Lung (tissue), 12 donors: ENCODE data around the gene HNRNPA0. TPM values are rescaled to one million over a fixed set of nuclear protein-coding genes. Genes with fewer than 3 reads are reported as not detected.
"Not testable (repeated sequence)": the region's sequence is repeated elsewhere in the genome, so short reads cannot be mapped to it uniquely, and the experiment has no call there.

Experiments used
- ATAC-seq: fragments of 200-7000 bp; cut with Tn5 transposase; one replicate; pipeline ENCODE4 v1.9.1; 2020; ENCODE audit warnings: moderate number of reproducible peaks; ENCODE audit not compliant: insufficient read depth, low FRiP score
- DNase-seq, 3 donors: peaks; one replicate each; pipeline ENCODE4 v3.0.0-alpha.2; 2013 to 2017
- H3K27ac ChIP-seq, 2 donors: one replicate each; pipeline ENCODE4 v1.5.1; 2013; ENCODE audit warnings: mild to moderate bottlenecking in 2 of 2, moderate library complexity in 2 of 2, control low read depth in 1 of 2, inconsistent platforms in 1 of 2, low read depth in 1 of 2, low read length in 1 of 2
- H3K27me3 ChIP-seq, 3 donors: one replicate each; pipeline ENCODE4 v1.5.1; 2013; ENCODE audit warnings: low read length in 2 of 3; ENCODE audit not compliant: control insufficient read depth in 3 of 3, insufficient read depth in 3 of 3
- H3K36me3 ChIP-seq, 4 donors: one replicate each; pipeline ENCODE4 v1.5.1; 2013; ENCODE audit warnings: low read length in 4 of 4, mild to moderate bottlenecking in 1 of 4, moderate library complexity in 1 of 4; ENCODE audit not compliant: control insufficient read depth in 4 of 4, insufficient read depth in 4 of 4
- H3K4me1 ChIP-seq, 5 donors: one replicate each; pipeline ENCODE4 v1.5.1; 2013; ENCODE audit warnings: low read length in 5 of 5, mild to moderate bottlenecking in 2 of 5, moderate library complexity in 1 of 5; ENCODE audit not compliant: control insufficient read depth in 5 of 5, insufficient read depth in 5 of 5
- H3K4me3 ChIP-seq: one replicate; pipeline ENCODE4 v1.5.1; 2013; ENCODE audit warnings: mild to moderate bottlenecking, control low read depth, moderate library complexity
- H3K9ac ChIP-seq, 2 donors: one replicate each; pipeline ENCODE4 v1.5.1; 2013; ENCODE audit warnings: low read length in 2 of 2, control low read depth in 1 of 2; ENCODE audit not compliant: insufficient read depth in 1 of 2
- H3K9me3 ChIP-seq, 4 donors: one replicate each; pipeline ENCODE4 v1.5.1; 2013; ENCODE audit warnings: low read length in 3 of 4, mild to moderate bottlenecking in 1 of 4, moderate library complexity in 1 of 4; ENCODE audit not compliant: control insufficient read depth in 4 of 4, insufficient read depth in 3 of 4
- CTCF ChIP-seq: IDR thresholded peaks from 2 replicates; pipeline ENCODE4 v1.5.1; 2012; ENCODE audit warnings: mild to moderate bottlenecking; ENCODE audit errors: control extremely low read depth, extremely low read depth
- WGBS, 2 donors: extraction: QIAGEN DNeasy Blood & Tissue Kit; methylation state at CpG; one replicate each; pipeline ENCODE4 v1.1.7; 2013; 5-methylcytosine and 5-hydroxymethylcytosine counted together
- polyA plus RNA-seq, 2 donors: library from polyadenylated mRNA; stranded (reverse); fragments of 200-250 nt; gene quantifications; one replicate each; pipeline ENCODE4 v1.2.1, GENCODE V29; 2013
- total RNA-seq, 2 donors: library from RNA; depleted of rRNA in 1 of 2; stranded (reverse); fragments of >200 nt in 1 of 2; gene quantifications; one replicate each; pipeline ENCODE4 v1.2.1, GENCODE V29; 2014 to 2021
- donor health status: control.
- donor health status: control.
- donor health status: Bipolar disorder and iron deficiency.
- donor health status: healthy.
- donor health status: DM: yes; HTN: yes; CAD: no.

HNRNPA0 gene
- total and polyA plus RNA-seq, 4 donors = 21.5 to 29.0 (median 25.1) TPM

- H3K27me3 ChIP-seq = no peaks in the 10 kb centered on the region
- no peaks in the 10 kb centered on the region for H3K9me3 ChIP-seq
- H3K4me1 ChIP-seq = peaks cover 0 to 3% (median 0%) of the 10 kb centered on the region in 5 donors
- H3K27ac ChIP-seq = no peak overlapping the region
- no peak overlapping the region for H3K4me3 ChIP-seq
- no peak overlapping the region for H3K9ac ChIP-seq
- 35 to 61% methylated on average over 2 of the region's 2 CpGs for WGBS, 2 donors
- DNase-seq = peak in 2 of 3 donors; percentile 65
- no peaks in the 10 kb centered on the region for H3K36me3 ChIP-seq
- peak; percentile 33 for TF ChIP-seq CTCF
- ATAC-seq = no peak
These were observed 24.8 kb upstream of the HNRNPA0 start for GRCh38 chr5:137778772-137779564.

DNA sequence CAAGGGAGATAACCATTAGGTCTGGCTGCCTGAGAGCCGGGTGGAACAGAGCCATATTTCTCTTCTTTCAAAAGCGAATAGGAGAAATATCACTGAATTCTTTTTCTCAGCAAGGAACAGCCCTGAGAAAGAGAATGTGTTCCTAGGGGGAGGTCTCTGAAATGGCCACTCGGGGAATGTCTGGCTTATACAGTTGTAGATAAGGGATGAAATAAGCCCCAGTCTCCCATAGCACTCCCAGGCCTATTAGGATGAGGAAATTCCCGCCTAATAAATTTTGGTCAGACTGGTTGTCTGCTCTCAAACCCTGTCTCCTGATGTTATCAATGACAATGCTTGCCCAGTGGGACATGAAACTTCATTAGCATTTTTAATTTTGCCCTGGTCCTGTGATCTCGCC, 13.8 kb upstream of the HNRNPA0 start:
- 93 to 96% methylated on average over 5 of the region's 5 CpGs for WGBS, 2 donors
- not testable (repeated sequence) for H3K27ac ChIP-seq, ATAC-seq, H3K9ac ChIP-seq, H3K4me1 ChIP-seq, H3K9me3 ChIP-seq, H3K36me3 ChIP-seq, H3K4me3 ChIP-seq, H3K27me3 ChIP-seq, DNase-seq

- Histone ChIP-seq H3K36me3 (no peaks in the 10 kb centered on the region), H3K9ac (no peak overlapping the region), H3K4me1 (no peaks in the 10 kb centered on the region), H3K27me3 (no peaks in the 10 kb centered on the region), H3K4me3 (no peak overlapping the region), H3K27ac (no peak overlapping the region), H3K9me3 (no peaks in the 10 kb centered on the region)
- ATAC-seq (no peak), DNase-seq (no peak)
- 79 to 89% methylated on average over 3 of the region's 3 CpGs for WGBS, 2 donors
- TF ChIP-seq CTCF = no peak
These were observed 7.4 kb upstream of the HNRNPA0 start for GRCh38 chr5:137761566-137761965.

DNA sequence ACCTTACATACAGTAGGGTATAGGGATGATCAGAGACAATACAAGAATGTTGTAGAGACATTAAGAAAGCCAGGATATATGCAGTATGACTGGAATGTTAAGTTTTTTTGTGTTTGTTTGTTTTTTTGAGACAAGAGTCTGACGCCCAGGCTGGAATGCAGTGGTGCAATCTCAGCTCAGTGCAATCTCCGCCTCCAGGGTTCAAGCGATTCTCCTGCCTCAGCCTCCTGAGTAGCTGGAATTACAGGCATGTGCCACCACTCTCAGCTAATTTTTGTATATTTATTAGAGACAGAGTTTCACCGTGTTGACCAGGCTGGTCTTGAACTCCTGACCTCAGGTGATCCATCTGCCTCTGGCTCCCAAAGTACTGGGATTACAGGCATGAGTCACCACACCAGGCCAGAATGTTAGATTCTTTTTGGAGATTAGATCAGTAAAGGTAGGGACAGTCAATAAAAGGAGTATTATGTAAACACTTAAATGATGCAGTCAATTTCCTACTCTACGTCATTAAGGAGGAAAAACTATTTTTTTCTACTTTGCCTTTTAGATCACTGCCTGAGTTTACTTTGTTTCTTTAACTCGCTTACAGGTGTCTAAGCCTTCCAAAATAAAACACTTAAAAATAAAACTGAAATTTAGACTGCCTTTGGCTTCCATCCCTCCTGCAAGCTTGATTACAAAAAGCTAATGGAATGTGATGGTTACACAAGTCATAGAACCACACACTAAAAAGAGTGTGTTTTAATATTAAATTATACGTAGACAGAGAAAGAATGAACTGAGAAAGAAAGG, 6.8 kb upstream of the HNRNPA0 start:
- no peak for DNase-seq
- H3K4me1 ChIP-seq = no peaks in the 10 kb centered on the region

More for the DNA sequence above, 6.8 kb upstream of the HNRNPA0 start:
- H3K27me3 ChIP-seq = no peaks in the 10 kb centered on the region
- no peak for TF ChIP-seq CTCF
- no peak overlapping the region for H3K27ac ChIP-seq
- WGBS, 2 donors = 60 to 79% methylated on average over 7 of the region's 7 CpGs
- no peak overlapping the region for H3K9ac ChIP-seq
- ATAC-seq = no peak
- no peak overlapping the region for H3K4me3 ChIP-seq
- H3K9me3 ChIP-seq = no peaks in the 10 kb centered on the region
- no peaks in the 10 kb centered on the region for H3K36me3 ChIP-seq
